Renal cortex interstitium (tissue), 15 donors: ENCODE results near the gene MNT. TPM values are rescaled to one million over a fixed set of nuclear protein-coding genes. Genes with fewer than 3 reads are reported as not detected.
"Not testable (repeated sequence)": the region's sequence is repeated elsewhere in the genome, so short reads cannot be mapped to it uniquely, and the experiment has no call there.

Source experiments
- DNase-seq, 11 donors: peaks; one replicate each; pipeline ENCODE4 v3.0.0-alpha.2; 2013; ENCODE audit warnings: low read depth in 9 of 11, low spot score in 4 of 11; ENCODE audit errors: extremely low read depth in 1 of 11
- long read RNA-seq, 16 experiments: transcript quantifications; one replicate each; lab custom pipeline, GENCODE V29; 2026
- polyA plus RNA-seq, 3 donors: library from polyadenylated mRNA; unstranded; fragments of 120-200 nt; gene quantifications; one replicate each; pipeline ENCODE4 v1.2.1, GENCODE V29; 2013; ENCODE audit not compliant: insufficient read length in 3 of 3

The MNT gene, protein sequence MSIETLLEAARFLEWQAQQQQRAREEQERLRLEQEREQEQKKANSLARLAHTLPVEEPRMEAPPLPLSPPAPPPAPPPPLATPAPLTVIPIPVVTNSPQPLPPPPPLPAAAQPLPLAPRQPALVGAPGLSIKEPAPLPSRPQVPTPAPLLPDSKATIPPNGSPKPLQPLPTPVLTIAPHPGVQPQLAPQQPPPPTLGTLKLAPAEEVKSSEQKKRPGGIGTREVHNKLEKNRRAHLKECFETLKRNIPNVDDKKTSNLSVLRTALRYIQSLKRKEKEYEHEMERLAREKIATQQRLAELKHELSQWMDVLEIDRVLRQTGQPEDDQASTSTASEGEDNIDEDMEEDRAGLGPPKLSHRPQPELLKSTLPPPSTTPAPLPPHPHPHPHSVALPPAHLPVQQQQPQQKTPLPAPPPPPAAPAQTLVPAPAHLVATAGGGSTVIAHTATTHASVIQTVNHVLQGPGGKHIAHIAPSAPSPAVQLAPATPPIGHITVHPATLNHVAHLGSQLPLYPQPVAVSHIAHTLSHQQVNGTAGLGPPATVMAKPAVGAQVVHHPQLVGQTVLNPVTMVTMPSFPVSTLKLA
- 10 to 100 TPM; 13.0 to 28.1 (median 18.5) TPM for polyA plus RNA-seq
- long read RNA-seq, donor 1, full-length matches to known transcripts = 7 of 14 reads
- long read RNA-seq, donor 1, partial matches to known transcripts = 7 of 14 reads
- long read RNA-seq, donor 1, other reads (novel, unspliced or antisense) = 0 of 14 reads
- long read RNA-seq, donor 2, full-length matches to known transcripts = 7 of 12 reads
- long read RNA-seq, donor 2, partial matches to known transcripts = 5 of 12 reads
- long read RNA-seq, donor 2, other reads (novel, unspliced or antisense) = 0 of 12 reads
- long read RNA-seq, donor 3, full-length matches to known transcripts = 8 of 16 reads
- long read RNA-seq, donor 3, partial matches to known transcripts = 8 of 16 reads
- long read RNA-seq, donor 3, other reads (novel, unspliced or antisense) = 0 of 16 reads
- long read RNA-seq, donor 4, full-length matches to known transcripts = 3 of 8 reads
- long read RNA-seq, donor 4, partial matches to known transcripts = 5 of 8 reads
- long read RNA-seq, donor 4, other reads (novel, unspliced or antisense) = 0 of 8 reads
- long read RNA-seq, donor 5 = 0 reads
- long read RNA-seq, donor 6, full-length matches to known transcripts = 12 of 28 reads
- long read RNA-seq, donor 6, partial matches to known transcripts = 16 of 28 reads
- long read RNA-seq, donor 6, other reads (novel, unspliced or antisense) = 0 of 28 reads
- long read RNA-seq, donor 7, full-length matches to known transcripts = 4 of 22 reads
- long read RNA-seq, donor 7, partial matches to known transcripts = 18 of 22 reads
- long read RNA-seq, donor 7, other reads (novel, unspliced or antisense) = 0 of 22 reads
- long read RNA-seq, donor 8 = 0 reads
- long read RNA-seq, donor 9, full-length matches to known transcripts = 3 of 8 reads
- long read RNA-seq, donor 9, partial matches to known transcripts = 5 of 8 reads
- long read RNA-seq, donor 9, other reads (novel, unspliced or antisense) = 0 of 8 reads
- long read RNA-seq, donor 10, full-length matches to known transcripts = 6 of 6 reads
- long read RNA-seq, donor 10, partial matches to known transcripts = 0 of 6 reads
- long read RNA-seq, donor 10, other reads (novel, unspliced or antisense) = 0 of 6 reads
- long read RNA-seq, donor 11, full-length matches to known transcripts = 12 of 21 reads
- long read RNA-seq, donor 11, partial matches to known transcripts = 9 of 21 reads
- long read RNA-seq, donor 11, other reads (novel, unspliced or antisense) = 0 of 21 reads
- long read RNA-seq, donor 12, full-length matches to known transcripts = 4 of 4 reads
- long read RNA-seq, donor 12, partial matches to known transcripts = 0 of 4 reads
- long read RNA-seq, donor 12, other reads (novel, unspliced or antisense) = 0 of 4 reads
- long read RNA-seq, donor 13 = 0 reads
- long read RNA-seq, donor 14, full-length matches to known transcripts = 2 of 2 reads
- long read RNA-seq, donor 14, partial matches to known transcripts = 0 of 2 reads
- long read RNA-seq, donor 14, other reads (novel, unspliced or antisense) = 0 of 2 reads
- long read RNA-seq, donor 15, full-length matches to known transcripts = 6 of 6 reads
- long read RNA-seq, donor 15, partial matches to known transcripts = 0 of 6 reads
- long read RNA-seq, donor 15, other reads (novel, unspliced or antisense) = 0 of 6 reads
- long read RNA-seq, donor 16, full-length matches to known transcripts = 30 of 58 reads
- long read RNA-seq, donor 16, partial matches to known transcripts = 28 of 58 reads
- long read RNA-seq, donor 16, other reads (novel, unspliced or antisense) = 0 of 58 reads

DNA sequence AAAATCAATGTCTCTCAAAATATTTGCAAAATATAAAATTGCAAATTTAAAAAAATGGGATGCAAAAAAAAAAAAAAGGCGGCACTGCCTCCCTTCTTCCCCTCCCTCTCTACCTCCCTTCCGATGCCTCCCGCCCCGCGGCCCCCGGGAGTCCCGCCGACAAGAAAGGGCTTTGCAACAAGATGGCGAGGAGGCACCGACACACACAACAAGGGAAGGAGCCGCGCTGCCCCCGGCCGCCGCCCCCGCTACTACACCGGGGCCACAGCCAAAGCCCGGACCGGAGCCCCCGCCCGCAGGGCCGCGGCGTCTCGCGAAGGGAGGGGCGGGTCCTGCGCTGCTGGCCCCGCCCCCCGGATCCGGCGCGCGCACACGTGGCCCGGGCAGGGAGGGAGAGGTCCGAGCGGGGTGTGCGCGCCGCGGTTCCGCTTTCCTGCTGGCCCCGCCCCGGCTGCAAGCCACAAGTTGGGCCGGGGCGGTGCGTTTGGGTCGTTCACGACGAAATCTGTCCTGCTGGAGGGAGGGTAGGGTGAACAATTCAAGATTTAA, at the start of gene MNT:
Gene MNT (minus strand): TSS at position 184 of the 549 bp plus-strand sequence. CDS start 348 bp downstream, outside the sequence.
- DNase-seq = peak in 9 of 11 donors; percentile 78 to 95 (median 92)

DNA sequence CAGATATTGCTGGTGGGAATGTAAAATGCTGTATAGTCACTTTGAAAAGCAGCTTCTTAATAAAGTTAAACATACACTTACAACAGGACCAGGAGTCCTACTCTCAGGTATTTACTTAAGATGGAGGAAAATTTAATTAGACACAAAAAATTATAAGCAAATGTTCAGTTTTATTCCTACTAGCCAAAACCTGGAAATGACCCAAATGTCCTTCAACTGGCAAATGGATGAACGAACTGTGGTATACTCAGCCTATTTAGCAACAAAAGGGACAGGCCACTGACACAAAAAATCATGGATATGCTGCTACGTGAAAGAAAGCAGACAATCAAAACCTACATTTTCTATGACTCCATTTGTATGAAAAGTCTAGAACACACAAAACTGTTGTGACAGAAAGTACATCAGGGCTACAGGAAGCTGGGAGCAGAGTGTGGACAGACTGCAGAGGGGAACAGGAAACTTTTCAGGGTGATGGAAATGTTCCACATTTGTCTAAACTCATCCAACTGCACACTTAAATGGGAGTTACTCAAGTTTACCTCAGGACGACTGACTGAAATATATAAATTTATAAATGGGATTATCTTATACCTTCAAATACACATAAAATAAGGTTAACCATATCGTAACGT, 49.3 kb upstream of the MNT start:
- DNase-seq = no peak

DNA sequence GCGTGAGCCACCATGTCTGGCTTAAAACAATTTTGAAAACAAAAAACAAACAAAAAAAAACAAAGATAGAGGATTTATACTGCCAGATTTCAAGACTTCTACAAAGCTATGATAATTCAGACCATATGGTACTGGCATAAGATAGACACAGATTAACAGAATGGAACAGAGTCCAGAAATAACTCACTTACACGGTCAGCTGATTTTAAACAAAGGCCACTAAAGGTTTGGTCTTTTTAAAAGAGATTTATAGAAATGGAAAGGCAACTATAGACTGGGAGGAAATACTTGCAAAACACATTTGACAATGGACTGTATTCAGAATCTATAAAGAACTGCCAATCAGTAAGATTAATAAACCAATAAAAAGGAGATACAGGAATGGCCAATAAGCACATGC, 48.6 kb upstream of the MNT start:
- DNase-seq = no peak

DNA sequence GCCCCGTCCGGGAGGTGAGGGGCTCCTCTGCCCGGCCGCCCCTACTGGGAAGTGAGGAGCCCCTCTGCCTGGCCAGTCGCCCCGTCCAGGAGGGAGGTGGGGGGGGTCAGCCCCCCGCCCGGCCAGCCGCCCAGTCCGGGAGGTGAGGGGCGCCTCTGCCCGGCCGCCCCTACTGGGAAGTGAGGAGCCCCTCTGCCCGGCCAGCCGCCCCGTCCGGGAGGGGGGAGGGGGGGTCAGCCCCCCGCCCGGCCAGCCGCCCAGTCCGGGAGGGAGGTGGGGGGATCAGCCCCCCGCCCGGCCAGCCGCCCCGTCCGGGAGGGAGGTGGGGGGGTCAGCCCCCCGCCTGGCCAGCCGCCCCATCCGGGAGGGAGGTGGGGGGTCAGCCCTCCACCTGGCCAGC, 46.6 kb upstream of the MNT start:
- DNase-seq = not testable (repeated sequence)

DNA sequence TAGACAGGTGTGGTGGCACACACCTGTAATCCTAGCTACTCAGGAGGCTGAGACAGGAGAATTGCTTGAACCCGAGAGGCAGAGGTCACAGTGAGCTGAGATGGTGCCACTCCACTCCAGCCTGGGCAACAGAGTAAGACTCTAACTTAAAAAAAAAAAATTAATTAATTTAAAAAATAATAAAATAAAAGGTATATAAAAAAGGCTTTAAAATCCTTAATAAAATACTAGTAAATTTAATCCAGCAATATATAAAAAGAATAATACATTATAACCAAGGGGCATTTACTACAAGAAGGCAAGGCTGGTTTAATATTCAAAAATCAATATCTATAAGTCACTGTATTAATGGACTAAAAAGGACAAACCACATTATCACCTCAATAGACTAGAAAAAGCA, 44.8 kb upstream of the MNT start:
- DNase-seq = no peak

DNA sequence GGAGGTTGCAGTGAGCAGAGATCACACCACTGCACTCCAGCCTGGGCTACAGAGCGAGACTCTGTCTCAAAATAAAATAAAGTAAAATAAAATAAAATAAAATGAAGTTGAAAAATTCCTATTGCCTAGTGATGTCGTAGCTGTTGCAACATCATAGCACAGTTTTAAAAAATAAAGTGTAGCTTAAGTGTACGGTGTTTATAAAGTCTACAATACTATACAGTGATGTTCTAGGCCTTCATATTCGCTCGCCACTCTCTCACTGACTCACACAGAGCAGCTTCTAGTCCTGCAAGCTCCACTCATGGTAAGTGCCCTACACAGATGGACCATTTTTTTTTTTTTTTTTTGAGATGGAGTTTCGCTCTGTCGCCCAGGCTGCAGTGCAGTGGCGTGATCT, 43.5 kb upstream of the MNT start:
- no peak for DNase-seq

DNA sequence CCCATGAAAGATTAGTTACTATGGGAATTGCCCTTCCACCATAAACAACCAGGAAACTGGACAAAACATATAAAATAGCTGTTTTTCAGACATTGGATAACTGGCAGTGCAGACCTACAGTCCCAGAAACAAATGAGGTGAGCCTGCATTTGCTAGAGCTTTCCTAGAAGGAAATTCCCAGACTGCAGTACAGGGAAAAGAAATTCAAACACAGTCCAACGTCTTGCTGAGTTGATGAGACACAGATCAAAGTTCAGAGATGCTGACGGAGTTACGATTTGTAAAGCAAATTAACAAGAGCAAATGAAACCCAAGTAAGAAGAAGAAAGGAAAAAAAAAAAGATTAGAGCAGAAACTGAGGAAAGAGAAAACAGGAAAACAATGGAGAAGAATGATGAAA, 41.3 kb upstream of the MNT start:
- no peak for DNase-seq

DNA sequence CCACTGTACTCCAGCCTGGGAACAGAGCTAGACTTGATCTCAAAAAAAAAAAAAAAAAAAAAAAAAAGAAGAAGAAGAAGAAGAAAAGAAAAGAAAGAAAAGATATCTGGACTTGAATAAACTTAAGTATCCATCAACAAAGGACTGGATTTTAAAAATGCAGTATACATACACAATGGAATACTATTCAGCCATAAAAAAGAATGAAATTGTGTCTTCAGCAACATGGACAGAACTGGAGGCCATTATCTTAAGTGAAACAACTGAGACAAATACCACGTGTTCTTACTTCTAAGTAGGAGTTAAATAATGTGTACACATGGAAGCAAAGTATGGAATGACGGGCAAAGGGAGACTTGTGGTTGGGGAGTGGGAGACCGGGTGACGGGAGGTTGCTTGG, 40.1 kb upstream of the MNT start:
- DNase-seq = no peak

DNA sequence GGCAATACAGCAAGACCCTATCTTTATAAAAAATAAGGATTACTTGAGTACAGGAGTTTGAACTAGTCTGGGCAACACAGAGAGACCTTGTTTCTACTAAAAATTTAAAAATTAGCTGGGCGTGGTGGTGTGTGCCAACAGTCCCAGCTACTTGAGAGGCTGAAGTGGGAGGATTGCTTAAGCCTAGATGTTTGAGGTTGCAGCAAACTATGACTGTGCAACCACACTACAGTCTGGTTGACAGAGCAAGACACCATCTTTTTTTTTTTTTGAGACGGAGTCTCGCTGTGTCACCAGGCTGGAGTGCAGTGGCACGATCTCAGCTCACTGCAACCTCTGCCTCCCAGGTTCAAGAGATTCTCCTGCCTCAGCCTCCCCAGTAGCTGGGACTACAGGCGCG, 39.1 kb upstream of the MNT start:
- DNase-seq = not testable (repeated sequence)

DNA sequence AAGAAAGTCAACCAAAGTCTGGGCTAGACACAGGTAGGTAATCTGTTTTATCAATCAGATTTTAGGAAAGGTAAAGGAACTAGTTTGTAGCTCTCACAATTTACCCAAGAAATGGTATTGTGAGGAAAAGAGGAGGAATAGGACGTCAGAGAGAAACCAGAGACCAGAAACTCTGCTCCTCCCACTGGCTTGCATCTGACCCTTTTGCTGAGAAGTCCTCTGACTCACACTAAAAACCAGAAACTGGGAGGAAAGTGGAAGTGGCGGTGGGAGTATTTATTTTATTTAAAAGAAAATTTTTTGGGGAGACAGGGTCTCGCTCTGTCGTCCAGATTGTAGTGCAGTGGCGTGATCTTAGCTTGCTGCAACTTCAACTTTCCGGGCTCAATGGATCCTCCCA, 38.0 kb upstream of the MNT start:
- no peak for DNase-seq

DNA sequence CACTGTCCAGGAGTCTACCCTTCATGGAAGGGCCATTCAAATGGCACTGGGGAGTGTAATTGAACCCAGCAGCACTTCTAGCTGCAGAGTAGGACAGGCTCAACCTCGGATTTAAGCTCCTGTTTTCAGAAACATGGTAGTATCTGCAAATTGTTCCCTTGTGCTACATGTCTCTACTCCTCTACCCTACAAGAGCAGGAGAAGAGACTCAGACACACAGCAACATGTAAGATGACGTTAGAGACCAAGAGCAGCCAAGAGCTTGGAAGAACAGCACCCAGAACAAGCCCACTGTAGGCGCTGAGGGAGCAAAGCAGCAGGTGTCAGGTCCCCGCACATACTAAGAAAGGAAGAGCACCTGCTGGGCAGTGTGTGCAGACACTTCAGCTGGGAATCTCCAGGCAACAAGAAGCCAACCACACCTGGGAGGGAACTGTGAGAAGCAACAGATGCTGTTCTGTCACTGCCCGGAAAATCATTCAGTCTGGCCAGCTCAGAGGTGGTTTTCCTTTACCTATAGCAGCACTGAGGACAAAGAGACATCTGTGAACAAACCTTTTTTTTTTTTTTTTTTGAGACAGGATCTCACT, 35.6 kb upstream of the MNT start:
- DNase-seq = no peak

DNA sequence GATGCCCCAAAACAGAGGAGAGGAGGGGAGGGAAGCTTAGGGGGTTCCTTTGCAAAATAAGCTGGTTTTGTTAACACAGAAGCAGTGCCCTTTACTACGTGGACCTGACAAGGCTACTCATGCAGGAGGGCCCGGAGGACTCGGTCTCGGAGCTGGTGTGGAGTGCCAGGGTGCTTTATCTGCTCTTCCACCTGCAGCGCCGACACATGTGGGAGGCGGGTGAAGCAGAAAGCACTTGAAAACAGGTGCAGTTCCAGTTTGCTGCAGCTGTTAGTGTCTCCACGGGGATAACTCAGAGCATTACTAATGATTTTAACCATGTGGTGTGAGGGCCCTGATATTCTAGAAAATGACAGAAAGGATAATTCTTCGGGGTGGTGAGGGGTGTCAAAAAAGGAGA, 35.0 kb upstream of the MNT start:
- no peak for DNase-seq

DNA sequence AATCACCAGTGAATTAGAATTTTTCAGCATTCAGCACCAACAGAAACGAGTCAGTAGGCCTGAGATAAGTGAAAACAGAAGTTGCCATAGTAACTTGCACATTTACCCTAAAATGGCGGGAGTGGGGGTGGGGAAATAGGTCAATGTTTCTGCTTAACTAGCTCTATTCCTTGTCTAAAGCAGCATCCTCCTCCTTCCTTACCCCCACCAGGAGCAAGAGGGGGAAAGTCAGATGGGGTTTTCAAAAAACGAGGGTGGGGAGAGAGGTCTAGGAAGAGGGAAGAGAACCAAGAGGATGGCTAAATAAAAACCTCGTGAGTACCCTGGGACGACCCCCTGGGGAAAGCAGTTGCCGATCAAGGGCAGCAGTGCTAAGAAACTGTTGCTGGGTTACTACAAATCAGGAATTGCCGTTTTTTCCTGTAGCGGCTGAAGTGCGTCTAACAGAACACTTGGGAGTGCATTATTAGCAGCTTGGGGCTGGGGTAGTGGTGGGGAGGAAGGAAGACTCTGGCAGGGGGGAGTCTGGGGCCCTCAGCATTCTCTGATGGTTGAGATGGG, 34.4 kb upstream of the MNT start:
- no peak for DNase-seq

DNA sequence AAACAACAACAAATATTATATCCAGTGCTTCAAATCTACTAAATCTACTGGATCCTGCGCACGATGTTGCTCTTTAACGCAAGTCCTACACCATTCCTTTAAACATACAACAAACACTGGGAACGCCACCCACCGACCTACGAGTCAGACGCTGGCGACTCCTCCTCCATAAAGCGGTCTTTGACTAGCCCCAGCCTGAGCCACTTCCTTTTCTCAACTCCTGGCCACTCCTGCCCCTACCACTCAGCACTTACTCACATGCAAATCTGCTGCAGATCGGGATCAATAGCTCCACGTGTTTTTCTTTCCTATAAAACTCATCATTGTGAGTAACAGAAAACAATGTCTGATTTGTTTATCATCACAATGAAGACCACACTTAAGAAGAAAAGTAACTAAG, 32.8 kb upstream of the MNT start:
- DNase-seq = no peak

DNA sequence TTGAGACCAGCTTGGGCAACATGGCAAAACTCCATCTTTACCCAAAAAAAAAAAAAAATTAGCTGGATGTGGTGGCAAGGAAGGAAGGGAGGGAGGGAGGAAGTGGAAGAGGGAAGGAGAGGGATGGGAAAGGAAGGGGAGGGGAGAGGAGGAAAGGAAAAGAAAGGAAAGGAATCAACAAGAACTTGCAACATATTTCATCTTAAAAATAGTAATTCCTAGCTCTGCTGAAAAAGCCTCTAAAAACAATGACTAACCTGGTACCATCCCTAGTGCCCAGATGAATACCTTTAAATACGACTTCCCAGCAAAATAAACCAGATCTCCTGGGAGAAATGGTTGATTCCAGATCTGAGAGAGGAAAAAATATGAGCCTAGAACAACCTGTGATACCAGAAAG, 27.1 kb upstream of the MNT start:
- DNase-seq = no peak

DNA sequence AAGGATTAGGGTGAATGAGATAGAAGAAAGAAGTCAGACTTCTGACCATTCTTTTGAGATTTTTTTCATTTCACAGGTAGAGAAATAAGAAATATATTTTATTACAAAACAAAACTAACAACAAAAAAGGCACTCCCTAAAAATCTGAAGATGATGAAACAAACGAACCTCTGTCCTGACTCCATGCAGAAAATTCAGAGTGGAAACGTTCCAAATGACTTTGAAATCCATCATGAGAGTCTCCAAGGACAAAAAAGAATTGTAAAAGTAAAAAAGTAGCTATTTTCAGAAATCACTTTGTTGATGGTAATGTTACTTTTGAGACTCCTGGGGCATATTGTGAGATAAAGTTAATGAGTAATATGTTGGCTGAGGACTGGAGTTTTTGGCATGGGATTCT, 26.4 kb upstream of the MNT start:
- no peak for DNase-seq
